ENCODE measurements around the gene EGFL6.

Gene EGFL6

GRCh38 chrX:13540602-13541001, 28.8 kb upstream of the EGFL6 start:
- no peak for TF ChIP-seq FOXM1 (IDR thresholded peaks at IDR 0.05; ENCODE audit: borderline replicate concordance, low read depth)
- no peak for TF ChIP-seq TEAD4 (IDR thresholded peaks at IDR 0.05)

- TF ChIP-seq EP300 (IDR thresholded peaks at IDR 0.05; ENCODE audit: borderline replicate concordance) (no peak), YY1 (IDR thresholded peaks at IDR 0.05; ENCODE audit: low read depth) (no peak), TEAD4 (IDR thresholded peaks at IDR 0.05) (no peak), NFIC (IDR thresholded peaks at IDR 0.05) (no peak), EGR1 (IDR thresholded peaks at IDR 0.05) (no peak), REST (IDR thresholded peaks at IDR 0.05; ENCODE audit: low read depth) (no peak), USF1 (IDR thresholded peaks at IDR 0.05) (no peak)
These were observed 23.7 kb upstream of the EGFL6 start for GRCh38 chrX:13545726-13546125.

GRCh38 chrX:13547671-13548070, 21.7 kb upstream of the EGFL6 start:
- TF ChIP-seq TEAD4 (IDR thresholded peaks at IDR 0.05): no peak

GRCh38 chrX:13550346-13550745, 19.1 kb upstream of the EGFL6 start:
- TF ChIP-seq TCF12 (IDR thresholded peaks at IDR 0.05; ENCODE audit: low read depth) (no peak), RAD21 (IDR thresholded peaks at IDR 0.05; ENCODE audit: low read depth) (no peak), NFIC (IDR thresholded peaks at IDR 0.05) (no peak), YY1 (IDR thresholded peaks at IDR 0.05; ENCODE audit: low read depth) (no peak), TAF1 (IDR thresholded peaks at IDR 0.05; ENCODE audit: low read depth) (no peak), TEAD4 (IDR thresholded peaks at IDR 0.05) (no peak), FOXM1 (IDR thresholded peaks at IDR 0.05; ENCODE audit: borderline replicate concordance, low read depth) (no peak), EGR1 (IDR thresholded peaks at IDR 0.05) (no peak), EP300 (IDR thresholded peaks at IDR 0.05; ENCODE audit: borderline replicate concordance) (no peak), CREB1 (IDR thresholded peaks at IDR 0.05; ENCODE audit: low read depth) (no peak), REST (IDR thresholded peaks at IDR 0.05; ENCODE audit: low read depth) (no peak), CEBPB (IDR thresholded peaks at IDR 0.05) (no peak), USF1 (IDR thresholded peaks at IDR 0.05) (no peak), MAX (IDR thresholded peaks at IDR 0.05) (no peak), ZBTB7A (IDR thresholded peaks at IDR 0.05; ENCODE audit: low read depth) (no peak)

GRCh38 chrX:13551610-13552009, 17.8 kb upstream of the EGFL6 start:
- TF ChIP-seq EGR1 (IDR thresholded peaks at IDR 0.05) (no peak), EP300 (IDR thresholded peaks at IDR 0.05; ENCODE audit: borderline replicate concordance) (no peak), TAF1 (IDR thresholded peaks at IDR 0.05; ENCODE audit: low read depth) (no peak), RAD21 (IDR thresholded peaks at IDR 0.05; ENCODE audit: low read depth) (no peak), MAX (IDR thresholded peaks at IDR 0.05) (no peak), NFIC (IDR thresholded peaks at IDR 0.05) (no peak), CEBPB (IDR thresholded peaks at IDR 0.05) (no peak), USF1 (IDR thresholded peaks at IDR 0.05) (no peak), REST (IDR thresholded peaks at IDR 0.05; ENCODE audit: low read depth) (no peak), YY1 (IDR thresholded peaks at IDR 0.05; ENCODE audit: low read depth) (no peak), TEAD4 (IDR thresholded peaks at IDR 0.05) (no peak), TCF12 (IDR thresholded peaks at IDR 0.05; ENCODE audit: low read depth) (no peak), FOXM1 (IDR thresholded peaks at IDR 0.05; ENCODE audit: borderline replicate concordance, low read depth) (no peak), CREB1 (IDR thresholded peaks at IDR 0.05; ENCODE audit: low read depth) (no peak)

Data from Ishikawa (cell line).